GM12891 (cell line): ENCODE results near the gene CEP57L1.

Experiments used
- POLR2A ChIP-seq: IDR thresholded peaks from 2 replicates; pipeline ENCODE4 v1.6.1; 2011; ENCODE audit warnings: low read depth, low read length, control low read depth
- POLR2AphosphoS5 ChIP-seq: IDR thresholded peaks from 2 replicates; pipeline ENCODE4 v1.6.1; 2011; ENCODE audit warnings: low read depth, low read length, control low read depth
- POU2F2 ChIP-seq: IDR thresholded peaks from 2 replicates; pipeline ENCODE4 v1.6.1; 2011; ENCODE audit warnings: low read depth, mild to moderate bottlenecking, control low read depth, low read length, moderate library complexity
- SPI1 ChIP-seq: IDR thresholded peaks from 2 replicates; pipeline ENCODE4 v1.6.1; 2011; ENCODE audit warnings: low read depth, low read length, control low read depth
- TAF1 ChIP-seq: IDR thresholded peaks from 2 replicates; pipeline ENCODE4 v1.6.1; 2011; ENCODE audit warnings: low read depth, low read length, control low read depth

- TF ChIP-seq POLR2A: no peak
- no peak for TF ChIP-seq POLR2AphosphoS5
- no peak for TF ChIP-seq SPI1
- TF ChIP-seq POU2F2: no peak
- no peak for TF ChIP-seq TAF1
These were observed 83.6 kb downstream of the CEP57L1 start for GRCh38 chr6:109178921-109179320.
